ENCODE measurements around the gene ZNF311.
A peak's percentile ranks its signal among the peaks of the same experiment; 100 is the strongest.
"Not testable (repeated sequence)": the region's sequence is repeated elsewhere in the genome, so short reads cannot be mapped to it uniquely, and the experiment has no call there.

The ZNF311 gene

GRCh38 chr6:28953039-28953584 is 52.0 kb downstream of the ZNF311 start:
- DNase-seq: peak; percentile 36

- not testable (repeated sequence) for DNase-seq
These were observed 55.4 kb downstream of the ZNF311 start for GRCh38 chr6:28949656-28950195.

- DNase-seq: no peak
These were observed 56.2 kb downstream of the ZNF311 start for GRCh38 chr6:28948782-28949486.

GRCh38 chr6:28947831-28948270 is 57.3 kb downstream of the ZNF311 start:
- no peak for DNase-seq

- DNase-seq: no peak
These were observed 57.9 kb downstream of the ZNF311 start for GRCh38 chr6:28947067-28947765.

GRCh38 chr6:28945349-28945748 is 59.8 kb downstream of the ZNF311 start:
- DNase-seq: no peak

Measured in T-helper 9 cell (primary cell).